Duodenal mucosa (tissue), 2 donors: ENCODE data around the gene TDRD6.
"Not testable (repeated sequence)": the region's sequence is repeated elsewhere in the genome, so short reads cannot be mapped to it uniquely, and the experiment has no call there.

Experiments used
- H3K27ac ChIP-seq: one replicate; pipeline ENCODE4 v1.7.0; 2013; ENCODE audit warnings: low read depth, low read length
- H3K27me3 ChIP-seq, 2 donors: one replicate each; pipeline ENCODE4 v1.7.0; 2013; ENCODE audit warnings: low read length in 2 of 2, control low read depth in 1 of 2; ENCODE audit not compliant: insufficient read depth in 2 of 2, control insufficient read depth in 1 of 2
- H3K36me3 ChIP-seq, 2 donors: one replicate each; pipeline ENCODE4 v1.7.0; 2013; ENCODE audit warnings: low read length in 2 of 2, control low read depth in 1 of 2; ENCODE audit not compliant: insufficient read depth in 2 of 2, control insufficient read depth in 1 of 2
- H3K4me1 ChIP-seq, 2 donors: one replicate each; pipeline ENCODE4 v1.7.0; 2013; ENCODE audit warnings: low read length in 2 of 2, control low read depth in 1 of 2; ENCODE audit not compliant: insufficient read depth in 2 of 2, control insufficient read depth in 1 of 2
- H3K4me3 ChIP-seq, 2 donors: one replicate each; pipeline ENCODE4 v1.7.0; 2013; ENCODE audit warnings: low read length in 2 of 2, low read depth in 1 of 2
- H3K9ac ChIP-seq, 2 donors: one replicate each; pipeline ENCODE4 v1.7.0; 2013; ENCODE audit warnings: low read length in 2 of 2, low read depth in 1 of 2
- H3K9me3 ChIP-seq, 2 donors: one replicate each; pipeline ENCODE4 v1.7.0; 2013; ENCODE audit warnings: low read length in 2 of 2, control low read depth in 1 of 2; ENCODE audit not compliant: control insufficient read depth in 1 of 2

The TDRD6 gene, protein sequence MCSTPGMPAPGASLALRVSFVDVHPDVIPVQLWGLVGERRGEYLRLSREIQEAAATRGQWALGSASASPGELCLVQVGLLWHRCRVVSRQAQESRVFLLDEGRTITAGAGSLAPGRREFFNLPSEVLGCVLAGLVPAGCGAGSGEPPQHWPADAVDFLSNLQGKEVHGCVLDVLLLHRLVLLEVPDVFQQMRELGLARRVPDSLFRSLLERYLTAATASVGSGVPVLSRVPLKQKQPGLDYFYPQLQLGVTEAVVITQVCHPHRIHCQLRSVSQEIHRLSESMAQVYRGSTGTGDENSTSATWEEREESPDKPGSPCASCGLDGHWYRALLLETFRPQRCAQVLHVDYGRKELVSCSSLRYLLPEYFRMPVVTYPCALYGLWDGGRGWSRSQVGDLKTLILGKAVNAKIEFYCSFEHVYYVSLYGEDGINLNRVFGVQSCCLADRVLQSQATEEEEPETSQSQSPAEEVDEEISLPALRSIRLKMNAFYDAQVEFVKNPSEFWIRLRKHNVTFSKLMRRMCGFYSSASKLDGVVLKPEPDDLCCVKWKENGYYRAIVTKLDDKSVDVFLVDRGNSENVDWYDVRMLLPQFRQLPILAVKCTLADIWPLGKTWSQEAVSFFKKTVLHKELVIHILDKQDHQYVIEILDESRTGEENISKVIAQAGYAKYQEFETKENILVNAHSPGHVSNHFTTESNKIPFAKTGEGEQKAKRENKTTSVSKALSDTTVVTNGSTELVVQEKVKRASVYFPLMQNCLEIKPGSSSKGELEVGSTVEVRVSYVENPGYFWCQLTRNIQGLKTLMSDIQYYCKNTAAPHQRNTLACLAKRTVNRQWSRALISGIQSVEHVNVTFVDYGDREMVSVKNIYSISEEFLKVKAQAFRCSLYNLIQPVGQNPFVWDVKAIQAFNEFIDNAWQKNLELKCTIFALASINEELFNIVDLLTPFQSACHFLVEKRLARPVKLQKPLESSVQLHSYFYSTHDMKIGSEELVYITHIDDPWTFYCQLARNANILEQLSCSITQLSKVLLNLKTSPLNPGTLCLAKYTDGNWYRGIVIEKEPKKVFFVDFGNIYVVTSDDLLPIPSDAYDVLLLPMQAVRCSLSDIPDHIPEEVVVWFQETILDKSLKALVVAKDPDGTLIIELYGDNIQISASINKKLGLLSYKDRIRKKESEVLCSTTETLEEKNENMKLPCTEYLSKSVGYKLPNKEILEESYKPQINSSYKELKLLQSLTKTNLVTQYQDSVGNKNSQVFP (N-terminal part only)

GRCh38 chr6:46687619-46688097, at the start of gene TDRD6:
TSS of gene TDRD6 (plus strand) at chr6:46687885. CDS start at chr6:46688129, 244 bp downstream.
- no peak within 1 kb of the TSS for H3K4me3 ChIP-seq
- H3K9ac ChIP-seq, result no peak within 1 kb of the TSS
- no peaks in the 10 kb centered on the region for H3K4me1 ChIP-seq
- no peaks in the 10 kb centered on the region for H3K36me3 ChIP-seq
- no peak within 1 kb of the TSS for H3K27ac ChIP-seq
- no peaks in the 10 kb centered on the region for H3K27me3 ChIP-seq
- H3K9me3 ChIP-seq, result no peaks in the 10 kb centered on the region

- no peaks in the 10 kb centered on the region for H3K36me3 ChIP-seq
- no peaks in the 10 kb centered on the region for H3K9me3 ChIP-seq
- H3K27ac ChIP-seq, result no peak overlapping the region
- H3K27me3 ChIP-seq, result no peaks in the 10 kb centered on the region
- no peaks in the 10 kb centered on the region for H3K4me1 ChIP-seq
- H3K9ac ChIP-seq, result no peak overlapping the region
- H3K4me3 ChIP-seq, result no peak overlapping the region
Measured at GRCh38 chr6:46637933-46638332, 49.8 kb upstream of the TDRD6 start.

DNA sequence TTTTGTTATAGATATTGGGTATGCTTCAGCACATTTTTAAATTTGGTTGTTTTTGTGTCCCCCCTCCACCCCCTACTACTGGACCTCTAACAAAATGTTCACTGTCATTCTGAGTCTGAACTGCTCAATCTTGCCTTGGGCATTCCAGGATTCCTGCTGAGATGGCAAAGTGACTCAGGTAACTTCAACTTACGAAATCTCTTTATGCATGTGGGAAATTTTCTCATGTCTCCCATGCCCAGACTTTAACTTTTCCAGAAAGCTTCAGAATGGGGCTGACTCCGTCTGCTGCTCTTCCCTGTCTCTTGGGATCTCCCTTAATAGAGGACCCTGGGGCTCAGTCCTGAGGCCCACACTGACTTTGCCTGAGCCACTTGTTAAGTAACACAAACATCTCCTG, 49.0 kb upstream of the TDRD6 start:
- Histone ChIP-seq H3K4me1 (no peaks in the 10 kb centered on the region), H3K4me3 (no peak overlapping the region), H3K27me3 (no peaks in the 10 kb centered on the region), H3K9me3 (no peaks in the 10 kb centered on the region), H3K36me3 (no peaks in the 10 kb centered on the region), H3K27ac (no peak overlapping the region), H3K9ac (no peak overlapping the region)

GRCh38 chr6:46642928-46643751, 44.5 kb upstream of the TDRD6 start:
- no peaks in the 10 kb centered on the region for H3K27me3 ChIP-seq
- H3K9ac ChIP-seq, result no peak overlapping the region
- H3K27ac ChIP-seq, result no peak overlapping the region
- no peaks in the 10 kb centered on the region for H3K9me3 ChIP-seq
- no peaks in the 10 kb centered on the region for H3K4me1 ChIP-seq
- H3K4me3 ChIP-seq, result no peak overlapping the region
- H3K36me3 ChIP-seq, result no peaks in the 10 kb centered on the region

- Histone ChIP-seq H3K27ac (no peak overlapping the region), H3K9me3 (no peaks in the 10 kb centered on the region), H3K9ac (no peak overlapping the region), H3K27me3 (no peaks in the 10 kb centered on the region), H3K4me3 (no peak overlapping the region), H3K4me1 (no peaks in the 10 kb centered on the region), H3K36me3 (no peaks in the 10 kb centered on the region)
Measured at GRCh38 chr6:46645265-46645664, 42.4 kb upstream of the TDRD6 start.

DNA sequence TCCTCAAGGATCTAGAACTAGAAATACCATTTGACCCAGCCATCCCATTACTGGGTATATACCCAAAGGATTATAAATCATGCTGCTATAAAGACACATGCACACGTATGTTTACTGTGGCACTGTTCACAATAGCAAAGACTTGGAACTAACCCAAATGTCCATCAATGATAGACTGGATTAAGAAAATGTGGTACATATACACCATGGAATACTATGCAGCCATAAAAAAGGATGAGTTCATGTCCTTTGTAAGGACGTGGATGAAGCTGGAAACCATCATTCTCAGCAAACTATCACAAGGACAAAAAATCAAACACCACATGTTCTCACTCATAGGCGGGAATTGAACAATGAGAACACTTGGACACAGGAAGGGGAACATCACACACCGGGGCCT, 39.6 kb upstream of the TDRD6 start:
- H3K4me1 ChIP-seq, H3K9ac ChIP-seq, H3K9me3 ChIP-seq, H3K4me3 ChIP-seq, H3K36me3 ChIP-seq, H3K27ac ChIP-seq, H3K27me3 ChIP-seq: not testable (repeated sequence)

DNA sequence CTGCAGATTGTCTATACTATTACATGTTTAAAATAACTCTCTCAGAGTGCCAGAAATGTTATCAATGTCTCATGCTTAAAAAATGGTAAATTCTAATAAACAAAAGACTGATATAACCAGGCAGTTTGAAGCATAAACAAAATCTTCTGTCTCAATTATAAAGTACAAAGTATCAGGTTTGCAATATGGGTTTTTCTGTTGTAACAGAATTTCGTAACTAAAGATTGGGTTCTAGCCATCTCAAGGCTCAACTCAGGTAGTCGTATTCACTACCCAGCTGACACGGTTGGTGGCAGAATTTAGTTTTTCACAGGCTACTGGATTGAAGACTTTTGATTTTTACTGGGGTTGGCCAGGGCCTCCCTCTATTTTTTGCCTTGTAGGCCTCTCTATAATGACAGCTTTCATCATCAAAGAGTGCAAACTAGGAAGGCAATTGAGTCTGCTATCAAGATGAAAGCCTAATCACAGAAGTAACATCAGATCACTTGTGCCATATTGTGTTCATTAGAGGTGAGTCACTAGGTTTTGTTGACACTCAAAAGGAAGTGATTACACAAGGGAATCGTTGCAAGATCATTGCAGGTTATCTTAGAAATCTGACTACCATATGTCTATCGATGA, 38.7 kb upstream of the TDRD6 start:
- Histone ChIP-seq H3K9ac (no peak overlapping the region), H3K9me3 (no peaks in the 10 kb centered on the region), H3K4me3 (no peak overlapping the region), H3K27ac (no peak overlapping the region), H3K36me3 (no peaks in the 10 kb centered on the region), H3K4me1 (peaks cover 9 to 10% of the 10 kb centered on the region in 2 donors), H3K27me3 (peaks cover 4 to 5% of the 10 kb centered on the region in 2 donors)

DNA sequence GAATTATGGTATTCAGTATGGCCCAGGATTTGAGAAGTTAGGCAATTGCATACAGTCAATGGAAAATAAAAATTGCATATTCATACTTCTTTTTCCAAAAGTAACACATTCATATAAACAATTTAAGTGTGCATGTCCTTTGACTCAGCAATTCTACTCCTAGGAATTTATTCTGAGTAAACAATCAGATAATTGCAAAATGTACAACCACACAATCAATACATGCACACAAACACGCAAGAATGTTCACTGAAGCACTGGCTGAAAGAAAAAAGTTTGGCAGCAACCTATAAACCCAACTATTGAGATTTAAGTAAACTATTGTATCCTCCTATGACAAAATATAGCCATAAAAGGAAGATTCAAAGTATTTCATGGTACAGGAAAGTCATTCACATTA, 36.7 kb upstream of the TDRD6 start:
- H3K9ac ChIP-seq, result no peak overlapping the region
- H3K4me3 ChIP-seq, result no peak overlapping the region
- peaks cover 9 to 10% of the 10 kb centered on the region in 2 donors for H3K4me1 ChIP-seq
- H3K27ac ChIP-seq, result no peak overlapping the region
- H3K27me3 ChIP-seq, result peaks cover 4 to 7% of the 10 kb centered on the region in 2 donors
- H3K9me3 ChIP-seq, result no peaks in the 10 kb centered on the region
- H3K36me3 ChIP-seq, result no peaks in the 10 kb centered on the region

DNA sequence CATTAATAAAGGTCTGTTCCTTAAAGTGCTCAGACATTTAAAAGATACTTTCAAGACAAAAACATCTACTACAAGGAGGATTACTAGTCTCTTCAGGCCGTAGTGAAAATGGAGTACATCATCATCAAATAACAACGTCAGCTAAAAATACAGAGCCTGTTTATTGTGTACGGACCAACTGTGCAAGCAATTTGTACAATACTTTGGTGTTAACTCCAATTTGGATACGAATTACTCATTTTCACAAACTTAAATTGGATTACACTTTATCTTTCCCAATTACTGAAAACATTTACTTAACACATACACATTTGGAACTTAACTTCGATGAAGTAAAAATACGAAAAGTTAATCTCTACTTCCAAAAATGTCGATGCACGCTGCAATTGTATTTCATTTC, 35.9 kb upstream of the TDRD6 start:
- Histone ChIP-seq H3K4me3 (peak overlapping the region; percentile 86 to 87), H3K27ac (no peak overlapping the region), H3K9ac (peak overlapping the region; percentile 63 to 78), H3K36me3 (no peaks in the 10 kb centered on the region), H3K4me1 (peaks cover 9 to 10% of the 10 kb centered on the region in 2 donors), H3K9me3 (no peaks in the 10 kb centered on the region), H3K27me3 (peaks cover 4 to 7% of the 10 kb centered on the region in 2 donors)
